NB4 (cell line): Measurements from ENCODE around the gene SFI1.
"Not testable (repeated sequence)": the region's sequence is repeated elsewhere in the genome, so short reads cannot be mapped to it uniquely, and the experiment has no call there.

Experiments used
- DNase-seq: peaks from one replicate; pipeline ENCODE4 v3.0.0; 2010; ENCODE audit warnings: low read depth
- H3K4me3 ChIP-seq: one replicate; pipeline ENCODE4 v1.5.1; 2011; ENCODE audit warnings: mild to moderate bottlenecking, low read depth, low read length, moderate library complexity
- MYC ChIP-seq: IDR thresholded peaks from 2 replicates; pipeline ENCODE4 v1.6.1; 2011; ENCODE audit warnings: low read depth, low read length
- POLR2A ChIP-seq: IDR thresholded peaks from 2 replicates; pipeline ENCODE4 v1.6.1; 2011; ENCODE audit warnings: mild to moderate bottlenecking; ENCODE audit not compliant: insufficient read length; ENCODE audit errors: extremely low read depth
- TF ChIP-seq, protein P1 (sequence below): IDR thresholded peaks from 2 replicates; pipeline ENCODE4 v1.6.1; 2011; ENCODE audit warnings: low read depth, low read length
- TF ChIP-seq, protein P2 (sequence below): IDR thresholded peaks from one replicate; pipeline ENCODE4 v1.5.1; 2012; ENCODE audit warnings: low read depth, low read length

SFI1 gene

GRCh38 chr22:31497148-31497938 is 1.0 kb downstream of the SFI1 start:
- H3K4me3 ChIP-seq = peak overlapping the region; percentile 69
- DNase-seq = no peak
- TF ChIP-seq, protein P1, sequence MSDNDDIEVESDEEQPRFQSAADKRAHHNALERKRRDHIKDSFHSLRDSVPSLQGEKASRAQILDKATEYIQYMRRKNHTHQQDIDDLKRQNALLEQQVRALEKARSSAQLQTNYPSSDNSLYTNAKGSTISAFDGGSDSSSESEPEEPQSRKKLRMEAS = no peak
- no peak for TF ChIP-seq MYC
- no peak for TF ChIP-seq POLR2A

GRCh38 chr22:31501738-31502137 is 5.4 kb downstream of the SFI1 start:
- no peak for TF ChIP-seq POLR2A
- no peak for TF ChIP-seq MYC
- TF ChIP-seq, protein P1 = no peak
- TF ChIP-seq, protein P2, sequence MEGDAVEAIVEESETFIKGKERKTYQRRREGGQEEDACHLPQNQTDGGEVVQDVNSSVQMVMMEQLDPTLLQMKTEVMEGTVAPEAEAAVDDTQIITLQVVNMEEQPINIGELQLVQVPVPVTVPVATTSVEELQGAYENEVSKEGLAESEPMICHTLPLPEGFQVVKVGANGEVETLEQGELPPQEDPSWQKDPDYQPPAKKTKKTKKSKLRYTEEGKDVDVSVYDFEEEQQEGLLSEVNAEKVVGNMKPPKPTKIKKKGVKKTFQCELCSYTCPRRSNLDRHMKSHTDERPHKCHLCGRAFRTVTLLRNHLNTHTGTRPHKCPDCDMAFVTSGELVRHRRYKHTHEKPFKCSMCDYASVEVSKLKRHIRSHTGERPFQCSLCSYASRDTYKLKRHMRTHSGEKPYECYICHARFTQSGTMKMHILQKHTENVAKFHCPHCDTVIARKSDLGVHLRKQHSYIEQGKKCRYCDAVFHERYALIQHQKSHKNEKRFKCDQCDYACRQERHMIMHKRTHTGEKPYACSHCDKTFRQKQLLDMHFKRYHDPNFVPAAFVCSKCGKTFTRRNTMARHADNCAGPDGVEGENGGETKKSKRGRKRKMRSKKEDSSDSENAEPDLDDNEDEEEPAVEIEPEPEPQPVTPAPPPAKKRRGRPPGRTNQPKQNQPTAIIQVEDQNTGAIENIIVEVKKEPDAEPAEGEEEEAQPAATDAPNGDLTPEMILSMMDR = no peak
- no peak overlapping the region for H3K4me3 ChIP-seq
- no peak for DNase-seq

GRCh38 chr22:31503211-31503964 is 7.1 kb downstream of the SFI1 start:
- H3K4me3 ChIP-seq = no peak overlapping the region
- TF ChIP-seq, protein P2 = no peak
- TF ChIP-seq MYC = no peak
- TF ChIP-seq POLR2A = no peak
- TF ChIP-seq, protein P1 = no peak
- no peak for DNase-seq

GRCh38 chr22:31504282-31504681 is 7.9 kb downstream of the SFI1 start:
- no peak overlapping the region for H3K4me3 ChIP-seq
- no peak for DNase-seq
- TF ChIP-seq POLR2A (no peak), MYC (no peak)
- TF ChIP-seq, protein P1 = no peak
- TF ChIP-seq, protein P2 = no peak

DNA sequence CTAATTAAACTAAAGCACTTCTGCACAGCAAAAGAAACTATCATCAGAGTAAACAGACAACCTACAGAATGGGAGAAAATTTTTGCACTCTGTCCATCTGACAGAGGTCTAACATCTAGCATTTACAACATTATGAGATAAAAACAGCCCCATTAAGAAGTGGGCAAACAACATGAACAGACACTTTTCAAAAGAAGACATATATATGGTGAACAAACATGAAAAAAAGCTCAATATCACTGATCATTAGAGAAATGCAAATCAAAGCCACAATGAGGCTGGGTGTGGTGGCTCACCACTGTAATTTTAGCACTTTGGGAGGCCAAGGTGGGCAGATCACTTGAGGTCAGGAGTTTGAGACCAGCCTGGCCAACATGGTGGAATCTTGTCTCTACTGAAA is 11.2 kb downstream of the SFI1 start:
- not testable (repeated sequence) for H3K4me3 ChIP-seq, DNase-seq

DNA sequence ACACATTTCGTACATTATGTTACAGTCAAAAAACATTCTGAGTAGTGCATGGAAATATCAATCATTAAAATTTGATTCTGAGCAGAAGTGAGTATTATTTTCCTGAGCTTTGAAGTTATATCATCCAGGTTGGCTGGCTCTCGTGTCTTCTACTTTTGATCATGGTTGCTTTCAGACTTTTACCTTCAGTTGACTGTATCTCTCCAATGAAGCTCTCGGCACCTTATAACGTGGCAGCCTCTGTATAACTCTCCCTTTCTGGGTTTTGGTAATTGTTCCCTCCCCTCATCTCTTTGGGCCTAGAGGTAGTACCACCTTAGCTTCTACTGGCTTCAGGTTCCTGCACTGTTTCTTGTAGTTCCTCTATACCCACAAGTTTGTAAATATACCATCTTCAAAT is 12.2 kb downstream of the SFI1 start:
- no peak overlapping the region for H3K4me3 ChIP-seq
- TF ChIP-seq, protein P2 = no peak
- TF ChIP-seq, protein P1 = no peak
- TF ChIP-seq POLR2A (no peak), MYC (no peak)
- no peak for DNase-seq
